Activated CD8-positive, alpha-beta memory T cell treated with anti-CD3 and anti-CD28 coated beads, Interleukin-2, amount 50 U/mL, for 4 hours (primary cell): Measurements from ENCODE around the gene LSR.
A peak's percentile ranks its signal among the peaks of the same experiment; 100 is the strongest.

ENCODE experiments used
- DNase-seq: peaks from one replicate; pipeline ENCODE4 v3.0.0-alpha.2; 2020

The LSR gene

DNA sequence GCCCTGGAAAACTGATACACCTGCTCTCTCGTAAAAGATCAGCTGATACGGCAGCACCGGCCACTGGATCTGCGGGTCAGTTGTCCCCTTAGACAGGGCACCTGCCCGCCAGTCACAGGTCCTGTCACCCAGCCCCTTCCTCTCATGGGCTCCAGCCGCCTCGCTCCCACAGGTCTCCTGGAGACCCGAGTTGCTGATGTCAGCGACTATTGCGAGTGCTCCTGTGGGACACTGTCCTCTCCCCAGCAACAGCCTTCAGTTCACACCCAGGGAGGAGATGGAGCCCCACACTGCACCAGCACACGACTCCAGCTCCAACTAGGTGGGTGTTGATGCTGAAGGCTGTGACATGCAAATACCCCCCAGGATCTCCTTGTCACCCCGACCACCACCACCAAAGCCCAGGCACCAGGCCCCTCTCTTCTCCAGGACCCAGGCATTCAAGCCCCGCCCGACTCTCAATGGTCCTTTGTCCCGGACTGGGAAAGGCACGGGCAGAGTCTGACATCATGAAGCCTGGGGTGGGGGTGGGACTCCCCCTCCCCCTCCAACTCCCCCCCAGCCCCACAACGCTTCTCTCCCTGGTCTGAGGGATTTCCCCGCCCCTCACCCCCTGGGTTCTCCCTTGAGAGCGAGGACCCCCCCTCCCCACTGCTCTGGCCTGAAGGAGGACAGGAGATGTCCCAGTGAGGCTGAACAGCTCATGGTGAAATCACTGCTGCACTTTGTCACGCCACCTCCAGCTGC, 41.8 kb downstream of the LSR start:
- no peak for DNase-seq

DNA sequence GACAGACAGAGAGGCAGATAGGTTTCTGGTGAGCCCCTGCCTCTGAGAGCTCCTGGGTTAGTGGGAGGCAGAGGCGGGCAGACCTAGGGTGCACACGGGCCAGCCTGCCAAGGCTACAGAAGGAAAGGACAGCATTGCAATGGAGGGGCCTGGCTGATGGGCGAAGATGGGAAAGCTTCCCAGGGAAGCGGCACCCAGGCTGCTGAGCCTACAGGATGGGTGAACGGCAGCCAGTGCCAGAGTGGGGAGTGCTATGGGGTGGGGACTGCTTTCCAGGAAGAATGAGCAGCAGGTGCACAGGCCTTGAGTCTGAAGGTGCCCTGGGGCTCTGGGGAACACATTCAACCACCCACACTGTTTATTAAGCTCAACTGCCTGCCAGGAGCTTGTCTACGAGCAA, 42.5 kb downstream of the LSR start:
- DNase-seq, result no peak

- DNase-seq, result no peak
These were observed 43.1 kb downstream of the LSR start, which contains the start of gene MAG for GRCh38 chr19:35291916-35292315. MAG (plus strand) TSS chr19:35292161; CDS start chr19:35295409, 3,248 bp downstream.

GRCh38 chr19:35292421-35293362, 43.9 kb downstream of the LSR start:
- DNase-seq, result no peak

DNA sequence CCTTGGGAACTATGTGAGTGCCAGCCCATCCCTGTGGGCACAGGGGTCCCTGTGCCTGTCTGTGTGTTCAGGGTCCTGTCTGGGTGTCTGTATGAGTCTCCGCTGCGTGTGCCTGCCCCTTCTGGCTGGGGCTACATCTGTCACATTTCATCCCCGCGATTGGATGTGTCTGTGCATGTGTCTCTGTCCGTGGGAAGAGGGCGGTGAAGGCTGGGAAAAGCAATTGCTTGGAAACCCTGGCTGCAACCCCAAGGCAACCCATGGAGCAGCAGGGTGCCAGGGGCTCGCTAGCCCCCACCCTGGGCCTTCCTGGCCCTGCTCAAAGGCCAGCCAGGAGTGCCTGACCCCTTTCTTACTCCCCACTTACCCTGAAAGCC, 44.5 kb downstream of the LSR start:
- no peak for DNase-seq

GRCh38 chr19:35293808-35294207, 45.0 kb downstream of the LSR start:
- DNase-seq, result no peak

- DNase-seq, result no peak
These were observed 45.5 kb downstream of the LSR start for GRCh38 chr19:35294328-35294727.

DNA sequence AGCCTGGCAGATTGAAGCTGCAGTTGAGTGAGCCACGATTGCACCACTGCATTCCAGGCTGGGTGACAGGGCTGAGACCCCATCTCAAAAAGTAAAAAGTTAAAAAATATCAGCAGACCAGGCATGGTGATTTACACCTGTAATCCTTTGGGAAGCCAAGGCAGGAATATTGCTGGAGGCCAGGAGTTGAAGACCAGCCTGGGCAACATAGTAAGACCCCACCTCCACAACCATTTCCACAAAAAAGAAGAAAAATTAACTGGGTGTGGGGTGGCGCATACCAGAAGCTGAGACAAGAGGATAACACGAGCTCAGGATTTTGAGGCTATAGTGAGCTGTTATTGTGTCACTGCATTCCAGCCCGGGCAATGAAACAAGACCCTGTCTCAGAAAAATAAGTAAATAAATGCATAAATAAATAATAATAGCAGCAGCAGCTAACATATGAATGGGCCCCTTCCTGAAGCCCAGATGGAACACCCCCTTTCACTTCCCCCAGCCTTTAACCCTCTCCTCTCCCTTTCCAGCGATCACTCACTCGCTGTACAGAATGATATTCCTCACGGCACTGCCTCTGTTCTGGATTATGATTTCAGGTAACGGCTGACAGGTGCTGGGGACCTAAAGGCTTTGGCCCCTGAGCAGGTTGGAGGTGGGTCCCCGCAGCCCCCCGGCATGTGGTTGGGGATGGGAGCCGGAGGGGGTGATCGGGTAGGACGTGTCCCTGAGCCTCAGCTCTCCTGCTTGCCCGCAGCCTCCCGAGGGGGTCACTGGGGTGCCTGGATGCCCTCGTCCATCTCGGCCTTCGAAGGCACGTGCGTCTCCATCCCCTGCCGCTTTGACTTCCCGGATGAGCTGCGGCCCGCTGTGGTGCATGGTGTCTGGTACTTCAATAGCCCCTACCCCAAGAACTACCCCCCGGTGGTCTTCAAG, 46.3 kb downstream of the LSR start:
- DNase-seq, result no peak

- peak; percentile 33 for DNase-seq
These were observed 47.1 kb downstream of the LSR start for GRCh38 chr19:35295792-35296462.

GRCh38 chr19:35296644-35297514, 48.1 kb downstream of the LSR start:
- no peak for DNase-seq

DNA sequence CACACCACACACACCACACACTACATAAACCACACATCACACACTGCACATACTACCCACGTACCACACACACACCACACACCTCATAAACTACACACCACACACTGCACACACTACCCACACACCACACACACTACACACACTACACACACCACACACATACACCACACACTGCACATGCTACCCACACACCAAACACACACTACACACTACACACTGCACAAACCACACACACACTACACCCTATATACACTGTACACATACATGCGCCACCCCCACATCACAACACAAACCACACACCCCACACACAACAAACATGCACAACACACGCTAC, 48.7 kb downstream of the LSR start:
- no peak for DNase-seq

GRCh38 chr19:35297922-35298321, 49.1 kb downstream of the LSR start:
- no peak for DNase-seq

DNA sequence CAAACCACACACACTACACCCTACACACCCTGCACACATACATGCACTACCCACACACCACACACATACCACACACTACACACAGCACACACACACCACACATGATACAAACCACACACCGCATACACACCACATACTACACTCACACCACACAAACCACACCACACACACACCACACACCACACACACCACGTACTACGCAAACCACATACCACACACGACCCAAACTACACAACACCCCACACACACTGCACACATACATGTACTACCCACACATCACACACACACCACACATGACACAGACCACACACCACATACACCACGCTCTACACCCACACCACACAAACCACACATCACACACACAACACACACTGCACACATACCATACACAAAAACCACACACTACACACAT, 49.8 kb downstream of the LSR start:
- no peak for DNase-seq

GRCh38 chr19:35299523-35300338, 50.9 kb downstream of the LSR start:
- DNase-seq, result no peak

GRCh38 chr19:35300339-35300649, 51.5 kb downstream of the LSR start:
- no peak for DNase-seq

DNA sequence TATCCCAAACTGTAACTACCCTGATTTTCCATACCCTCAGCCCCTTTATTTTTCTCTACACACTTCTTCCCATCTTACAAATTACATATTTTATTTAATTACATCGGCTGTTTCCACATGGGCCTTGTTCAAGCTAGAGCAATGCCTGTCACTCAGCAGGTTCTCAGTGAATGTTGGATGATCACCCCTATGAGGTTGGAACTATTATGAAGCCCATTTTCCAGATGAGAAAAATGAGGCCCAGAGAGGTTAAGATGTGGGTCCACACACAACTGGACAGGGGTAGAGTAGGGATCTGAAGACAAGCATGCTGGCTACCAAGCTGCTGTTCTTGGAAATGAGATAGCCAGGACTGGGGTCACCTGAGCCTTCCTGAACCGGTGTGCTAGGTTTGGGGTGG, 53.2 kb downstream of the LSR start:
- DNase-seq, result no peak

GRCh38 chr19:35302446-35302845, 53.6 kb downstream of the LSR start:
- DNase-seq, result no peak

DNA sequence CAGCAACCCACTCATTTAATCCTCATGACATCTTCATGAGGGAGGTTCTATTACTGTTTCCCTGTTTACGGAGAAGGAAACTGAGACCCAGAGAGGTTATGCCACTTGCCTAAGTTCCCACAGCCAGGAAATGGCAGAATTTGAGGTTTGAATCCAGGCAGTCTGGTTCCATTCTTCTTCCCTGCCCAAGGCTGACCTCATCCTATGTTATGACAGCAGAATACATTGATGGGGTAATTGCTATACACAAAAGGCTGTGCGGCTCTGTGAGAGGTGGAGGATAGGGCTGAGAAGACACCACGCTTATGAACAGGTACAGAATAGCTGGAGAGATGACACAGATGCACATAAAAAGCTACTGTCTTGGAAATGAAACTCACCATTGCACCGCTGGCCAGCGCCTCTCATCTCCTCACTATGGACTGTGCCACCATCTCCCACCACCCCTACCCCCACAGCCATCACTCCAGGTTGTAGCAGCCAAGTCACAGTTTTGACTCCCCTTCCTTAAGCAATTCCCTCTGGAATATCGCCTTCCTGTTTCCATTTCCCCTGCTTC, 54.6 kb downstream of the LSR start:
- no peak for DNase-seq

DNA sequence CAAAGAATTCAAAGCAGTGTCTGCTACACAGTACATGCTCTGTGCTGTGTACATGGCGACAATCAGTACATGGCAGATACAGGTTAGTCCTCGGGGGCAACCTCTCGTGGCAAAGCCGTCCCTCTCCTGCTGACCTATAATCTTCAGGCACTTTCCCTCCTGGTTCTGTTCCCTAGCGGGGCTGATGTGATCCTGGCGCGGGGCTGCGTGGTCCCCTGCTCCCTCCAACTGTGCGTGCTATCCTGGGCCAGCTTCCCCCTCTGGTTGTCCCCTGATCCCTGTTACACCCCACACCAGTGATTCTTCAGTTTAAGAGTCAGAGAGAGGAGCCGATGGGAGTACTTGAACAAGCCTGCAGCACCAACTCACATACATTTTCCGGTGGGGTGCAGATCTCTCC, 55.2 kb downstream of the LSR start:
- no peak for DNase-seq

DNA sequence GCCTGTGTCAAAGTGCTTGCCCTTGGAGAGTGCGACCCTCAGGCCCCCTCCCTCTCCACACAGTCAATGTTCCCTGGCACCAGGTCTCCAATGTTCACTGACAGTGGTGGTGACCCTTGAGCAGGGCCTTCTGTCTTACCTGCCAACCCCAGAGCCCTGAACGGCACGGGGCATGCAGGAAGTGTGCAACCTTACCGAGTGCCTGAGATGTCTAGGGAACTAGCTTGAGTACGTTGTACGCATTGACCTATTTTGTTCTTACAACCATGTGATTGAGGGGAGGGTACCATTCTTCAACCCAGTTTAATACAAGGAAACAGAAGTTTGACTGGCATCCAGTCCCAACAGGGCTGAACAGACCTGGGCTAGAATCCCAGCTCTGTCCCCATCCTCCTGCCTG, 56.4 kb downstream of the LSR start:
- DNase-seq, result no peak
